ENCODE data around the gene RDM1. TPM values are rescaled to one million over a fixed set of nuclear protein-coding genes. Genes with fewer than 3 reads are reported as not detected.

RDM1 gene
- polyA plus RNA-seq, 3 donors: not detected

- H3K4me3 Mint-ChIP-seq: no peak overlapping the region
Observed at GRCh38 chr17:35893751-35894150, 36.8 kb downstream of the RDM1 start.

GRCh38 chr17:35892091-35893035 lies 38.2 kb downstream of the RDM1 start:
- no peak for TF ChIP-seq CTCF (IDR thresholded peaks at IDR 0.05)
- Histone ChIP-seq H4K20me1 (ENCODE audit: insufficient read depth, low read length) (no peaks in the 10 kb centered on the region), H3K4me3 (replicated peaks in 1 of 3; ENCODE audit: low read depth in 2 of 3, low read length in 3 of 3) (no peak overlapping the region), H3K36me3 (replicated peaks in 1 of 2; ENCODE audit: control insufficient read depth in 1 of 2, insufficient read depth in 2 of 2, low read length in 2 of 2) (no peaks in the 10 kb centered on the region), H3K27me3 (ENCODE audit: control insufficient read depth in 2 of 2, insufficient read depth in 2 of 2, low read length in 2 of 2) (no peaks in the 10 kb centered on the region), H3K27ac (ENCODE audit: low read depth in 1 of 2, low read length in 2 of 2) (peak overlapping the region in 1 of 2 donors; percentile 72), H3K79me2 (ENCODE audit: insufficient read depth, low read length) (no peaks in the 10 kb centered on the region), H2AFZ (ENCODE audit: insufficient read depth, low read depth, low read length, poor library complexity, severe bottlenecking) (peak overlapping the region; percentile 41), H3K4me1 (ENCODE audit: control insufficient read depth in 1 of 2, insufficient read depth in 2 of 2, low read length in 2 of 2) (peaks cover 30 to 32% of the 10 kb centered on the region in 2 donors), H3K9me3 (replicated peaks in 1 of 2; ENCODE audit: control insufficient read depth in 1 of 2, insufficient read depth in 1 of 2, low read length in 2 of 2) (no peaks in the 10 kb centered on the region), H3K9ac (ENCODE audit: insufficient read depth, low read length, poor library complexity, severe bottlenecking) (no peak overlapping the region), H3K4me2 (replicated peaks; ENCODE audit: extremely low read depth, low read length, poor library complexity, severe bottlenecking) (no peak overlapping the region)
- peak overlapping the region in 6 of 7 donors; percentile 35 to 86 (median 66) for H3K27ac Mint-ChIP-seq
- intact Hi-C loops (cut with micrococcal nuclease): no loop called here
- H3K27me3 Mint-ChIP-seq (ENCODE audit: low read depth in 3 of 3): peaks cover 0 to 9% (median 3%) of the 10 kb centered on the region in 3 donors
- DNase-seq: peak; percentile 34 to 90 (median 53)
- WGBS (ENCODE audit: insufficient coverage): no CpG with 5 or more reads among the region's 6 CpGs
- H3K9me3 Mint-ChIP-seq: no peaks in the 10 kb centered on the region
- no peak overlapping the region for H3K4me3 Mint-ChIP-seq
- peaks cover 44% of the 10 kb centered on the region for H3K4me1 Mint-ChIP-seq
- no peaks in the 10 kb centered on the region for H3K36me3 Mint-ChIP-seq

More at GRCh38 chr17:35893751-35894150, 36.8 kb downstream of the RDM1 start:
- Mint-ChIP-seq H3K27ac (no peak overlapping the region), H3K27me3 (ENCODE audit: low read depth in 3 of 3) (peaks cover 0 to 9% (median 6%) of the 10 kb centered on the region in 3 donors), H3K9me3 (no peaks in the 10 kb centered on the region), H3K36me3 (no peaks in the 10 kb centered on the region), H3K4me1 (peaks cover 57% of the 10 kb centered on the region)
- Histone ChIP-seq H3K9me3 (replicated peaks in 1 of 2; ENCODE audit: control insufficient read depth in 1 of 2, insufficient read depth in 1 of 2, low read length in 2 of 2) (no peaks in the 10 kb centered on the region), H3K4me1 (ENCODE audit: control insufficient read depth in 1 of 2, insufficient read depth in 2 of 2, low read length in 2 of 2) (peaks cover 39 to 45% of the 10 kb centered on the region in 2 donors), H2AFZ (ENCODE audit: insufficient read depth, low read depth, low read length, poor library complexity, severe bottlenecking) (no peak overlapping the region), H3K4me3 (replicated peaks in 1 of 3; ENCODE audit: low read depth in 2 of 3, low read length in 3 of 3) (no peak overlapping the region), H3K27me3 (ENCODE audit: control insufficient read depth in 2 of 2, insufficient read depth in 2 of 2, low read length in 2 of 2) (no peaks in the 10 kb centered on the region), H3K9ac (ENCODE audit: insufficient read depth, low read length, poor library complexity, severe bottlenecking) (no peak overlapping the region), H3K36me3 (replicated peaks in 1 of 2; ENCODE audit: control insufficient read depth in 1 of 2, insufficient read depth in 2 of 2, low read length in 2 of 2) (no peaks in the 10 kb centered on the region), H3K79me2 (ENCODE audit: insufficient read depth, low read length) (no peaks in the 10 kb centered on the region), H3K27ac (ENCODE audit: low read depth in 1 of 2, low read length in 2 of 2) (no peak overlapping the region), H3K4me2 (replicated peaks; ENCODE audit: extremely low read depth, low read length, poor library complexity, severe bottlenecking) (no peak overlapping the region), H4K20me1 (ENCODE audit: insufficient read depth, low read length) (no peaks in the 10 kb centered on the region)
- no peak for DNase-seq
- intact Hi-C loops (cut with micrococcal nuclease): no loop called here
- WGBS (ENCODE audit: insufficient coverage): 100% methylated on average over 1 of the region's 4 CpGs
- TF ChIP-seq CTCF (IDR thresholded peaks at IDR 0.05): no peak

Data from CD14-positive monocyte (primary cell).